Activated T-helper 1 cell treated with anti-CD3 and anti-CD28 coated beads, Interleukin-2, amount 50 U/mL, for 16 hours (primary cell): Measurements from ENCODE around the gene CRYBA1.
A peak's percentile ranks its signal among the peaks of the same experiment; 100 is the strongest.
"Not testable (repeated sequence)": the region's sequence is repeated elsewhere in the genome, so short reads cannot be mapped to it uniquely, and the experiment has no call there.

ENCODE experiments used
- DNase-seq, 2 donors: peaks; one replicate each; pipeline ENCODE4 v3.0.0-alpha.2; 2020; ENCODE audit warnings: low read depth in 1 of 2, low spot score in 1 of 2

The CRYBA1 gene, protein sequence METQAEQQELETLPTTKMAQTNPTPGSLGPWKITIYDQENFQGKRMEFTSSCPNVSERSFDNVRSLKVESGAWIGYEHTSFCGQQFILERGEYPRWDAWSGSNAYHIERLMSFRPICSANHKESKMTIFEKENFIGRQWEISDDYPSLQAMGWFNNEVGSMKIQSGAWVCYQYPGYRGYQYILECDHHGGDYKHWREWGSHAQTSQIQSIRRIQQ

GRCh38 chr17:29246628-29247027 is at the start of gene CRYBA1:
TSS of gene CRYBA1 (plus strand) at chr17:29246859. CDS start at chr17:29246864, 5 bp downstream.
- no peak for DNase-seq

DNA sequence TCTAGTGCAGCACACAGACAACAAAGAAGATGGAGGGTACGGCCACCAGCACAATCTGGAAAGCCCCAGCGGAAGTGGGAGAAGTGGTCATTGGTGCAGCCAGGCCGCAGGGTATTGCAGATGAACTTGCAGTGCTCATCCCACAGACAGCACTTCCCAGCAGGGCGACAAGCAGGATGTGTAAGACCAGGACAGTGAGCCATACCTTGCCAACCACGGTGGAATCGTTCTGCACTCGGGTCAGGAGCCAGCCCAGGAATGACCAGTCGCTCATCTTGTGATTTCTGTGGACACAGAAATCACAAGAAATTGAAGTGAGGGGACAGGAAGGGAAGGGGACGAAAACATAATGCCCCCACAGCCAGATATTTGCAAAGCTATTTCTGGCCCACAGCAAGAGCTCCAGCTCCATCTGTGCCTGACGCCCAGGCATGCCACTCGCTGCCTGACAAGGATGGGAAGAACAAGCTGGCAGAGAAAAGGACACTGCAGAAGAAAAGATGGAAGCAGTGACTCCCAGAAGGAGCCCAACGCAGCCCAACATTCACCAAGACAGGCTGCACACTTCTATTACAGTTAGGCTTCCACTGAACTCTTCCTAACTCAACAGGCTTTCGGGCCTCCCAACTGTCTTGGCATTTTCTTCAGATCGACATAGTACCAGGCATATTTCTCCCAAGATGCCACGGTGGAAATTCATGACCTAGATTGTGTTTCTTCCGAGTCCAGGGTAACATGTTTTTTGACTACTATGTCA is 49.0 kb upstream of the CRYBA1 start:
- DNase-seq: no peak

DNA sequence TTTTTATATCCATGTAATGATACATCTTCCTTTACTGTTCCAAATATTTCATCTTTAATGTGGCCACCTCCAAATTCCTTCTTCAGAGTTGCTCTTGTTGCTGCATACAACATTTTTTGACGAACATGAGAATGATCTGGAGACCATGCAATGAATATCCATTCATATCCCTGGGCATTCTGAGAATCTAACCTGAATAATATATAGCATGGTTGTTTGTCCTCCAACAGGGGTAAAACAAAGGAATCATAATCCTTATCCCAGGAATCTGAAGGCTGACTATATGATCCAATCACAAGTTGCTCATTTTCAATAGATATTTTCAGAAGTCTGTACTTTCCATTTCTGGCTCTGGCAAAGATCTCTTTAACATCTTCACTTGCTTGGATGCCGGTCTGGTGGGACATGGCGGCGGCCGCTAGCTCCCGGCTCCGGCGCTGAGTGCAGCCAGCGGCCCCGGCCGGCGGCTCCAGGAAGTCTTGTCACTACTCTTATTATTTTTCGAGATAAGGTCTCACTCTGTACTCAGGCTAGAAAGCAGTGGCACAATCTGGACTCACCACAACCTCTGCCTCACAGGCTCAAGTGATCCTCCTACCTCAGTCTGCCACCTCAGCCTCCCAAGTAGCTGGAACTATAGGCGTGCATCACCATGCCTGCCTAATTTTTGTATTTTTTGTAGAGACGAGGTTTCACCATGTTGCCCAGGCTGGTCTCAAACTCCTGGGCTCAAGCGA is 42.4 kb upstream of the CRYBA1 start:
- DNase-seq: not testable (repeated sequence)

GRCh38 chr17:29205047-29205446 is 41.6 kb upstream of the CRYBA1 start:
- no peak for DNase-seq

DNA sequence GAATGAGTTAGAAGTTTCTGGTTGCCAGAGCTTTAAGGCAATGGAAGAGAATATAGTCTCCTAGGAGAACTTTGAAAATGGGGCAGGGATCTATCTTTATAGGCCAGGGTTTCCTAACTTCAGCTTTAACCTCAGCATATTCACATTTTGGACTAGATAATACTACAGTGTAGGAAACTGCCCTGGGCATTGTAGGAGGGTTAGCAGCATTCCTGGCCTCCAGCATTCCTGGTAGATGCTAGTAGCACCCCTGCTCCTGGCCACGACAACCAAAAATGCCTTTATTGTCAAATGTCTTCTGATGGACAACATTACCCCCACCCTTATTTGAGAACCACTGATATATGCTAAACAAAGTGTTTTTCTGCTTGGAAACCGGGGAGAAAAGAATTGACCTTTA is 38.7 kb upstream of the CRYBA1 start:
- no peak for DNase-seq

GRCh38 chr17:29209073-29209472 is 37.6 kb upstream of the CRYBA1 start:
- DNase-seq: no peak

DNA sequence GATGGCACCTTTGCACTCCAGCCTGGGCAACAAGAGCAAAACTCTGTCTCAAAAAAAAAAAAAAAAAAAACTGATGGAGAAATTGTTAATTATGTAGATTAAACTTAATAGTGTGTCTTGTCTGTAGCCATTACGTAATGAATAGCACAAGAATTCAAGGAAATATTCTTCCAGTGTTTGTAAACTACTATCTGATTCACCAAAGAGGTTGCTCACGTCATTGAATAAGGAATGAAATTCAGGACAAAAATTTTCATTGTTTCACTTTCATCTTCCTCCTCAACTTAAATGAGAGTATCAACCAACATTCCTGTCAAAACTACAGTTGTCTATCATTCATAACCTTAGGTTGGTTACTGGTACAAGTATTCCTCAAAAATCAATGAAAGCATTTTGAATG is 35.8 kb upstream of the CRYBA1 start:
- no peak for DNase-seq

GRCh38 chr17:29212094-29212631 is 34.5 kb upstream of the CRYBA1 start:
- no peak for DNase-seq

DNA sequence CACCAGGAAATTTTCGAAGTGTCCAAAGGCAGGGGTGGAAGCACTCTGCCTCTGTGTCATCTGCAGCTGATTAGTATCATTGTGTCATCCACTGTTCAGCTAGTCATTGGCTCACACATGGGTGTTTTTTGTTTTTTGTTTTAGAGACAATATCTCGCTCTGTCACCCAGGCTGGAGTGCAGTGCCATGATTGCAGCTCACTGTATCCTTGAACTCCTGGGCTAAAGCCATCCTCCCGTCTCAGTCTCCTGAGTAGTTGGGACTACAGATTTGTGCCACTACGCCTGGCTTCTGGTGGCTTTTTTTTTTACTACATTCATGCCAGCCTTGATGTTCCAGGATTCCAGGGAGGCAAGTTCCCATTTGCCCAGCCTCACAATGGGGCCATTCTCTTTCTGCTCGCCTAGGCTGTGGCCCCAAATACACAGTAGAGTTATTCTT is 34.0 kb upstream of the CRYBA1 start:
- no peak for DNase-seq

DNA sequence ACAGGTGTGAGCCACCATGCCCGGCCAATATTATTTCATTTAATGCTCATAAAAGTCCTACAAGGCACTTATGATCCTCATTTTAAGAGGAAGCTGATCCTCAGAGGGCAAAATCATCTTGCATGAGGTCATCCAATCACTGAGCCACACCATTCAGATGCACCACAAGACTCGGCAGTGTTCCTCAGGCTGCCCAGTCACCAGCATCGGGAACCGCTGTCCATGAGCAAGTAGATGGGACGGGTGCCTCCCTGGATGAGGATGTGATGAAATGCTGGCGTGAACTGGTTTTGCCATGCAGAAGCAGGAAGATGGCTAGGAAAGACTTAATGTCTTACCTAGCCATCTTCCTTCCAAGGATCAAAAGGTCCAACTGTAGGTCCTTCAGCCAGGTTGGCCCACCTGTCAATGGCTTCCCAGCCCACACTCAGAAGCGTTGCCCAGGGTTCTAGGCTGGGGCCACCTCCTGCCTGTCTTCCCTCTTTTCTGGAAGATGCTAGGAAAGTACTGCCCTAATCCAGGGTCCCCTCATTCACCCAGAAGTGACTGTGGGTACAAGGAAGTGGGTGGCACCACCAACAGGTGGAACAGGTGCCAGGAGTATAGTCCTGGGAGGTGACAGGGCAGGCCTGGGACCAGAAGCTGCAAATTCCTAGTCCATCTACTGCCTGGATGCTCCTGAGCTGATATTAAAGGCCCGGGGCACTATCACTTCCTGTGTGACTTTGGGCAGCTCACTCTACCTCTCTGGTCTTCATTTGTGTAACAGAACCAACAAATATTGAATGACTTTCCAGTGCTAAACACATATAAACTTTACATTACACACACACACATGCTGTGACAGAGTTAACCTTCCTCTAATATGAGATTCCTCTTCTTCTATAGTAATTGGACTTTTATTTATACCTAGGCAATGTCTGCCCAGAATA is 32.2 kb upstream of the CRYBA1 start:
- DNase-seq: no peak

- DNase-seq: no peak
Observed at GRCh38 chr17:29215174-29215573, 31.5 kb upstream of the CRYBA1 start.

DNA sequence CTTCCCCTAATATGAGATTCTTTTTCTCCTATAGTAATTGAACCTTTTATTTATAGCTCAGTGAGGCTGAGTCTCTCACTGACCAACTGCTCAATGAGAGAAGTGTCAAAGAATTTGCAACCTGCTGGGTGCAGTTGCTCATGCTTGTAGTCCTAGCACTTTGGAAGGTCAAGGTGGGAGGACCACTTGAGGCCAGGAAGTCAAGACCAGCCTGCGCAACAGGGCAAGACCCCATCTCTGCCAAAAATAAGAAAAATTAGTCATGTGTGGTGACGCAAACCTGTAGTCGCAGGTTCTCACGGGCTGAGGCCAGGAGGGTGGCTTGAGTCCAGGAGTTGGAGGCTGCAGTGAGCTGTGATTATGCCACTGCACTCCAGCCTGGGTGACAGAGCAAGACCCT is 30.9 kb upstream of the CRYBA1 start:
- DNase-seq: no peak

GRCh38 chr17:29216181-29216580 is 30.5 kb upstream of the CRYBA1 start:
- no peak for DNase-seq

DNA sequence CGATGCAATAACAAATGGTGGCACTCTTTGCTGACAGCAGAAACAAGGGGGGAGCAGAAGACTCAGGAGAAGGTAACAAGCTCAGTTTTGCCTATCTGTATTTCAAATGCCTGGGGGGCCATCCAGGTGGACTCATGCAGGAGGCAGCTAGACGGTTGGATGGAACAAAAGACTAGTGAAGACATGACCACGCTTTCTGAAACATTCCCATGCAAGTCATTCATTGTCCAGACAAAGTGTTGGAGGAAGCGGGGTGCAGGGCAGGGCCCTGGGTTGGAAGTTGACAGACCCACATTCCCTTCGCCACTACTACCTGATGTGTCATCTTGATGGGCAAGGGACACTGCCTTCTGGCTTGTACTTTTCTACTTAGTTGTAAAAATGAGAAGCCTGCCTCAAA is 29.8 kb upstream of the CRYBA1 start:
- no peak for DNase-seq

DNA sequence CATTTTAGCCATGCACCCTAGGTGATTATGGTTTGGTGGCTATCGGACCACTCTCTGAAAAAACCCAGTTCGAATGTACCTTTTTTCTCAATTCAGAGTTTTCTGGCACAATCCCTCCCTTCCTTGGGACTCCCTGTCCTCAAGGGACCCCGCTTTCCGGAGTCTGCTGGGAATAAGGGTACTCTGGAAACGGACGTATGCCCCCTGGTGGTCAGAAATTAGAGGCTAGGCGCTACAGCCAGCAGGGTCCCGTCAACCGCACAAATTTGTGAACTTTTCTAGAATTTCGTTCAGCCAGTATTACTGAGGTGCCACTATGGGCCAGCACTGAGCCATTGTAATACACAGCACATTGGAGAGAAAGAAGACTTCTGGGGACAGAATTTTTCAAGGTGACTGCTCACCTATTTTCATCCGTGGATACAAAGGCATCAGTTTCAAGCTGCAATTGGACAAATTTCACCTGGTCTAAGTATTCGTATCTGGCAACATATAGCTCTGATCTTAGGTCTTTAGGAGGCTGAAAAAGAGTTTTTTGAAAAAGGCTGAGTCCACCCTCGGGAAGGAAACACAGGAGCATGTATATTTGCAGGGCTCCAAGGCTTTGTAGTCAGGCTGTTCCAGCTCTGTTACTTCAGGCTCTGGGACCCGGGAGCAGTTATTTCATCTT is 27.1 kb upstream of the CRYBA1 start:
- peak; percentile 52 to 54 for DNase-seq

DNA sequence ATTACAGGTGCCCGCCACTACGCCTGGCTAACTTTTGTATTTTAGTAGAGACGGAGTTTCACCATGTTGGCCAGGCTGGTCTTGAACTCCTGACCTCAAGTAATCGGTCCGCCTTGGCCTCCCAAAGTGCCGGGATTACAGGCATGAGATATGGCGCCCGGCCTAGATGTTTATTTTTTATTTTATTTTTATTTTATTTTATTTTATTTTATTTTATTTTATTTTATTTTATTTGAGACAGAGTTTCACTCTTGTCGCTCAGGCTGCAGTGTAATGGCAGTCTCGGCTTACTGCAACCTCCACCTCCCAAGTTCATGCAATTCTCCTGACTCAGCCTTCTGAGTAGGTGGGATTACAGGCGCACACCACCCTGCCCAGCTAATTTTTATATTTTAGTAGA is 25.3 kb upstream of the CRYBA1 start:
- DNase-seq: not testable (repeated sequence)

DNA sequence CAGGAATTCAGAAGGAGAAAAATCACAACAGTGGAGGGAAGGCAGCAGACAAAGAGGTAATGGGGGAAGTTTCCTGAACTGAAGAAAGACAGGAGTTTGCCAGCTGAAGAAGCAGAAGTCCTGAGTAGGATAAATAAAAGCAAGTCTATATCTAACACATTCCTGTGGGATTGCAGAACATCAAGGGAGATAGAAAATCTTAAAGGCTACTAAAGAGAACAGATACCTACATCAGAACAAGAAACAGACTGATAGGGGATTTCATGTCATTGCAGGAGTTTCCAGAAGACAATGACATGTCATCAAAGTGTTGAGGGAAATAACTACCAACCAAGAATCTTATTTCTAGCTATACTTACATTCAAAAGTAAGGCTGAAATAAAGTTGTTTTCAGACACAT is 21.3 kb upstream of the CRYBA1 start:
- DNase-seq: no peak

GRCh38 chr17:29233301-29233700 is 13.4 kb upstream of the CRYBA1 start:
- no peak for DNase-seq

- not testable (repeated sequence) for DNase-seq
Observed at GRCh38 chr17:29234972-29235371, 11.7 kb upstream of the CRYBA1 start.

- no peak for DNase-seq
Observed at GRCh38 chr17:29235904-29236303, 10.8 kb upstream of the CRYBA1 start.
